Fibroblast of the conjunctiva (primary cell): Measurements from ENCODE around the gene CAMKMT.

ENCODE experiments used
- DNase-seq: peaks from one replicate; pipeline ENCODE4 v3.0.0-alpha.2; 2010; ENCODE audit warnings: low read depth

The CAMKMT gene

GRCh38 chr2:44744961-44745892 is 383.5 kb downstream of the CAMKMT start:
- no peak for DNase-seq

DNA sequence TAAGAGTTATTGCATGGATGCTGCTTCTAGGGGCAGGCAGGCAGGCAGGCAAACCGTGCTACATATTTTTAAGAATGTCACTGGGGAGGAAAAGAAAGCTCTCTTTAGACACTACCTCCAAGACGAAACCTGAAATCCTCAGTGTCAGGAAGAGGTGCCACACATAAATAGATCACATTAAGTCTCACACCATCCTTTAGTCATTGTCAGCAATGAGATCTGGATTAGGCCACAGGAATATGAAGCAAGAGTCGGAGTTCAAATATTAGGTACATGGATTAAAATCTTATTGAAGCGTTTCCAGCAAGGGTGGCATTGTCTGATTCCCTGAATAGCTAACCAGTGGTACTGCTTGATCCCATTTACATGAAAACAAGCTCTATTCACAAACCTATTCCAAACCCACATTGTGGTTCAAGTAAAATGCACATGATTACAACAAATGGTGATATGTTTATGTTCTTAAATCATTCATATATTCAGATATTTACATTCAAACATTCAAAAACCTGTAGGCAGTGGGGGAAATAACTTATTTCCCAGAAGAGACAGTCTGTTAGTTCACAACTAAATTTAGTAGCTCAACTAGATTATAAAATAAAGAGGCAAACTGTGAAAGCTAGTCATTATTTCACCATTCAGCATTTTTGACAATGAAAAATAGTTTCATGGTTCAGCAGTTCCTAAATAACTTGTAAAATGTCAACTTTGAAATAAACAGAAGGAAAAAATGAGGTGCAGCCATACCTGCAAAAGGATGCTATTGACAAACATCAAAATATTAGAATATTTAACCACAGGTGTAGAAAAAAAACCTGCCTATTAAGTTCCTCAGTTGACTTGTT is 384.4 kb downstream of the CAMKMT start:
- no peak for DNase-seq

DNA sequence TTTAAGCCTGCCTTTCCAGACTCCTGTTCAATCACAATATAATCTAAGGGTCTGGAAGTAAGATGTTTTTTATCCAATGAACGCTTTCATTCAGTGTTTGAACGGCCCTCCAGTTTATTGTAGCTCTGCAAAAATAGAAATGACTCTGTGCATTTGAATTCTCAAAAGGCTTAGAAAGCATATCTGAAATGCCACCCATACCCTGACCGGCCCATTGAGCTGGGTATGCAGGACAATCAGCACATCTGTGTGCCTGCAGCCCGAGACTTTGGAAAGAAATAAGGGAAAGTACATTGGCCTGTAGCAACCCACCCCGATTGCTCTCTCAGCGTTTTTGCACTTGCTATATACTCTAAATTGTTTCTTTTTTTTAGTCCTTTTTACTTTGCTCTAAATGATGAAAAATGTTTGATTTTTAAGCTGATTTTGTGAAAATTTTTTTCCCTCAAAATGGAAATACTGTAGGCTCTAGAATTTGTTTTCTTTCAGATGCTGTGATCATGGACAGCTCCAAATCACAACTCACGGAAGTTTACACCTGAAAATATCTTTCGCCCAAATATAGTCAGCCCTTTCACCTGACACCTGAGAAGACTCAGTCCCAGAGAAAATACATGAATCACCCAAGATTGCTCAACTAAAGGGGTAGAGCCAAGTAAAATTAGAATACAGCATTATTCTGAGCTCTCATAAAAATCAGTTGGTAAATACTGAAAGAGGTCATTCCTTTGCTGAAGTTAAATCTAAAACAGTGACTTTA is 385.3 kb downstream of the CAMKMT start:
- no peak for DNase-seq

GRCh38 chr2:44747794-44748193 is 386.0 kb downstream of the CAMKMT start:
- no peak for DNase-seq

- DNase-seq: no peak
Measured at GRCh38 chr2:44751754-44752479, 390.2 kb downstream of the CAMKMT start.

GRCh38 chr2:44752761-44753160 is 391.0 kb downstream of the CAMKMT start:
- DNase-seq: no peak

GRCh38 chr2:44753552-44754285 is 392.0 kb downstream of the CAMKMT start:
- no peak for DNase-seq

DNA sequence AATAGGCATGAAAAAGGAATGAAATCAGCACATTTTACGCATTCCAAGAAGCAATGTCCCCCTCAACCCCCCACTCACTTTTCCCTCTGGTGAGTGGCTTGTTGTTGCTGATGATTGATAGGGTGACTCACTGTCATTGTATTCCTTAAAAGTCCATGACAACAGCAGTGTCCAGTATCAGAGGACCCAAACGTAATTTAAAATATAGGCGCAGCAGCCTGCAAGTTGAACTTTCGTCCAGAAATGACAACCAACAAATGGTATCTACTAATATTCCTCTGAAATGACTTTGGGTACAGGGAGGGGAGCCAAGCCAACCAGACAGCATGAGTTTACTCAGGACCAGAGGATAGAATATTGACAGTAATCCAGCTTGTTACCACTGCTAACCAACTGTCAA is 396.8 kb downstream of the CAMKMT start:
- no peak for DNase-seq

DNA sequence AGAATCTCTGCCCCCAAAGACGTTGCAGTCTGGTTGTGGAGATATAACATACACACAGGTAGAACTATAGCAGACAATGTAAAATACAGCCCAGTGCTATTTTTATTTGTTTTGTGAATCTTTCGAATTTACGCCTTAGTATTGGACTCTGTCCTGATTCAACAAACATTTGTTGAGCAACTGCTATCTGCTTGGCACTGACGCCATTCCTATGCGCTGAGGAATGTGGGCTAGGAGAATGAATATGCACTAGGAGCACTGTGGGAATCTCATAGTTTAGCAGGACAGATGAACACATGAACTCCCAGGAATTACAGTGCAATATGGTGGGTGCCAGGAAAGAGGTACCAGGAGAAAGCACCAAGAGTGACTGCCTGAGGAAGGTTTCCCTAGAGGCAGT is 398.1 kb downstream of the CAMKMT start:
- no peak for DNase-seq

DNA sequence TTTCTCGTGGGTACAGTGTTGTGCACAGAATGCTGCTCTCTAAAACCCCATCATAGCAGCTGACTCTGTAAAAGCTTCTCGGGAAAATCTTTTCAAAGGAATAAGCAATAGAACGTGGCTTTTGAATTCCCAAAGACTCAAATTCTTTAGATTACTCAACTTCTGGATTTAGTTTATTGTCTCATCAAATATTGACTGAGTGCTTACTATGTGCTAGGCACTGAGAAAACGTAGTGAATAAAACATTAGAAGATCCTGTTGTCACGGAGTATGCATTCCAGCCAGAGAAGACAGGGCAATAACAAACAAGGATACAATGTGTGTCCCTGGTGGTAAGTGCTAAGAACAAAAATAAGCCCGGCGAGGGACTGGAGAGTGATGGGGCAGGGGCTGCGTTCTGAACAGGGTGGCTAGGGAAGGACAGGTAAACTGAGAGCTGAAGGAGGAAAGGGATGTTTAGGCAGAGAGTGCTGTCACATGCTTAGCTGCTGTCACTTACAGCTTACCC is 401.6 kb downstream of the CAMKMT start:
- DNase-seq: no peak

DNA sequence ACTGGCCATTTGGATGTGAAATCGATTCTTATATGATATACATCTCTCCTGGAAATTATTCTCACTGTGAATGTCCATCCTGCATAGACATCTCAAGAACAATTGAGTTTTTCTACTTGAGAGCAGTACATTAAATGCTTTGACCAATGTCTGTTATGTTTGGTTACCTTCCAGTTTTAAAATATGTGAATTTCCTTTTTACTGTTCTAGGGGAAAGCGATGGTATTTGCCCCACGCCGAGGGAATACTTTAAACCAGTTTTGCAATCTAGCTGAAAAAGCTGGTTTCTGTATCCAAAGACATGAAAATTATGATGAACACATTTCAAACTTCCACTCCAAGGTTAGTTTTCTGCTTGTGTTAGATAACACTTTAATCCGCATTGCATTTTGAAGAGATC is 404.5 kb downstream of the CAMKMT start:
- no peak for DNase-seq

GRCh38 chr2:44766777-44767176 is 405.0 kb downstream of the CAMKMT start:
- DNase-seq: no peak

GRCh38 chr2:44767691-44768090 is 405.9 kb downstream of the CAMKMT start:
- no peak for DNase-seq

- DNase-seq: no peak
Measured at GRCh38 chr2:44768438-44769236, 406.9 kb downstream of the CAMKMT start.

GRCh38 chr2:44769349-44770011 is 407.7 kb downstream of the CAMKMT start:
- no peak for DNase-seq

DNA sequence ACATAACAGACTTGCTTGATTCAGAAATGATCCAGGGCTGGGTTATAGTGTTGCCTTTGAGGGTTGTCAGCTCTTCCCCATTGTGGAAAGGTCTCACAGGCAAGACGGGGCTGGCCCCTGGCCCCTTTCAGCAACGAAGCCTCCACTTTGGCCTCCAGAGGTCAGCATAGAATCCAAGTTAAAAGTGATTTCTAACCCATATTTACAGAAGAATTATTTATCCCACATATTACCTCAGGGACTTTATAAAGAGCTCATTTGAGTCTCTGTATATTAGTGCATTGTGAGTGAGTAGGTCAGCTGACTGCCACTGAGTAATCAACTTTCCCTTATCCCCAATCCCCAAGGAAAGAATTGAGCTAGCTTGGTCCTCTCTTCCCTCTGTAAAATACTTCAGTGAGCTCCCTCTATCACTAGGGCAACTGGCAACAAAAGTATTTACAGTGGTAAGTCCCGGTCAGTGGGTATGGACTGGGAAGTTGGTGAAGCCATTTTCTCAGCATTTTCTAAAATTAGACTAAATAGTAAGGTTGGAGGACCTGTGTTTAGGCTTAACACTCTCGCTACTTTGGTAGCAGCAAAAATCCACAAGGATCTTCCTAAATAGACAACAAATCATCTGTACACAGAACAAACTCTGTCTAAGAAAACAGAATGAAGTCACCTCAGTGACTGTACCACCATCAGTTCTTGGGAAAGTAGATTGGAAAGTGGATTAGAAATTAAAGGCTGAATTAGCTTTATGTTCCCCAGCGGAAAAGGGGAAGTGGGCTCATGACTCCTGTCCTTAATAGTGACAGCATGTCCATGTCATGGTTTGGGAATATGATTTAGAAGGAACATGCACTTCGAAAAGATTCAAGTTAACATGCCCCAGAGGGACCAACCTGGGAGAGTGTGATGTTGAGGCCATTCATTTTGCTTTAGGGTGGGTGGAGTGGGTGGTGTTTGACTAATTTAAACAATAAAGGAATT is 408.8 kb downstream of the CAMKMT start:
- no peak for DNase-seq

DNA sequence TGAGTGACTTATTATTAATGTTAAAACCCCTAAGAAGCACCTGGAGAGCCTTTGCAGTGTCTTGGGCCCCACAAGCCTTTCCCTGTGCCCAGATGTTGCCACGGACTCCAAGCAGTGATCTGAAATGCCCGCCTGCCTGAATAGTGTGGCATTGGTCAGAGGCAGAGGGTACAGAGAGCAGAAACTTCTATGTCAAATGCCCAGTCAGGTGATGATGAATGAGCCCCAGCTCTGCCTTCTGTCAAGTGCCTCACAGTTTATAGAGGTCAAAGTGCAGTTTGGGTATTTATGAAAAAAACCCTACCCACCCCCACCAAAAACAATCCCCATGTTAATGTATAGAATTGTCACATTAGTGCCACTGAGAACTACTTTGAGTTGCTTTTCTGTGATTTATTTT is 409.8 kb downstream of the CAMKMT start:
- DNase-seq: no peak

DNA sequence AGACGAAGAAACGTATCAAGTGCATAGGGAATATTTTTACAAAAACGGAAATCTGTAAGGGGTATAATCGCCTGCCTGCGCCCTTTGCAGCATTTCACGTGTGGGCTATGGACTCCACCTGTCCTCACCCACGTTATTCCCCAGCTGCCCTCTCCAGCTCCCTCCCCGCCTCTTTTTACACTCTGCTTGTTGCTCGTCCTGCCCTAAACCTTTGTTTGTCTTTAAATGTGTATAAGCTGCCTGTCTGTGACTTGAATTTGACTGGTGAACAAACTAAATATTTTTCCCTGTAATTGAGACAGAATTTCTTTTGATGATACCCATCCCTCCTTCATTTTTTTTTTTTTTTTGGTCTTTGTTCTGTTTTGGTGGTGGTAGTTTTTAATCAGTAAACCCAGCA is 410.4 kb downstream of the CAMKMT start:
- no peak for DNase-seq
